ENCODE data around the gene SLC9A8.
"Not testable (repeated sequence)": the region's sequence is repeated elsewhere in the genome, so short reads cannot be mapped to it uniquely, and the experiment has no call there.

Gene SLC9A8

DNA sequence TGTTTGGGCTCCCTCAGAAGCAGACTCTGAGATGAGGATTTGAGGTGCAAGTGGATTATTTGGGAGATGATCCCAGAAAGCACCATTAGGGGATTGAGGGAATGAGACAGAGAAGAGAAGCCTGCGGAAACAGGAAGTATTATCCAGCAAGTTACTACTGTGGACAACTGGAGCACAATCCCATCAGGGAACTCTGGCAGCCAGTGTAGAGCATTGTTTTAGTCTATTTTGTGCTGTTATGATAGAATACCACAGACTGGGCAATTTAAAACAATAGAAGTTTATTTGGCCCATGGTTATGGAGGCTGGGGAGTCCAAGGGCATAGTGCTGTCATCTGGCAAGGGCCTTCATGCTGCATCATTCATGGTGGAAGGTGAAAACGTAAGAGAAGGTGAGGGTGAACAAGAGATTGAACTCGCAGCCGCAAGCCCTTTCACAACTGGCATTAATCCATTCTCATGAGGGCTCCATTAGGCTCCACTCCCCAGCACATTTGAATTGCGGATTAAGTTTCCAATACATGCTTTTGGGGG is 43.5 kb upstream of the SLC9A8 start:
- H3K27ac ChIP-seq = no peak overlapping the region

DNA sequence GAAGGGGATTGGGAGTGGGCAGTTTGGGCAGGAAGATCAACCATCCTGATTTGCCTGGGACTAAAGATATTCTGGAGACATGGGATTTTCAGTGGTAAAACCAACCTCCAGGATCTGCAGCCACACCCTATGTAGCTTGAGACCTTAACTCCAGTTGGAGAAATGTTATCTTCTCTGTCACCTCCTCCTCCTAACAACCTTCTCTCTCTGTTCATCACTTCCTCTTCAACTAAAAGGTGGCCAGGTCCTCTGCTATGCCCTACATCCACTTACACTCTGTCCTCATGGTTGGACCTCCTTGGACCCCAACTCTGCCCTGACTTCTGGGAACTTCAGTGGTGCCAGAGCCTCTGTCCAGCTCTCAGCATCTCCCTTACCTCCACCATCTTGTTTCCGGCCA is 42.0 kb upstream of the SLC9A8 start:
- H3K27ac ChIP-seq = no peak overlapping the region
- TF ChIP-seq ZFX (IDR thresholded peaks at IDR 0.05) = no peak
- TF ChIP-seq, protein P1, sequence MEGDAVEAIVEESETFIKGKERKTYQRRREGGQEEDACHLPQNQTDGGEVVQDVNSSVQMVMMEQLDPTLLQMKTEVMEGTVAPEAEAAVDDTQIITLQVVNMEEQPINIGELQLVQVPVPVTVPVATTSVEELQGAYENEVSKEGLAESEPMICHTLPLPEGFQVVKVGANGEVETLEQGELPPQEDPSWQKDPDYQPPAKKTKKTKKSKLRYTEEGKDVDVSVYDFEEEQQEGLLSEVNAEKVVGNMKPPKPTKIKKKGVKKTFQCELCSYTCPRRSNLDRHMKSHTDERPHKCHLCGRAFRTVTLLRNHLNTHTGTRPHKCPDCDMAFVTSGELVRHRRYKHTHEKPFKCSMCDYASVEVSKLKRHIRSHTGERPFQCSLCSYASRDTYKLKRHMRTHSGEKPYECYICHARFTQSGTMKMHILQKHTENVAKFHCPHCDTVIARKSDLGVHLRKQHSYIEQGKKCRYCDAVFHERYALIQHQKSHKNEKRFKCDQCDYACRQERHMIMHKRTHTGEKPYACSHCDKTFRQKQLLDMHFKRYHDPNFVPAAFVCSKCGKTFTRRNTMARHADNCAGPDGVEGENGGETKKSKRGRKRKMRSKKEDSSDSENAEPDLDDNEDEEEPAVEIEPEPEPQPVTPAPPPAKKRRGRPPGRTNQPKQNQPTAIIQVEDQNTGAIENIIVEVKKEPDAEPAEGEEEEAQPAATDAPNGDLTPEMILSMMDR (conservative IDR thresholded peaks at IDR 0.05) = no peak

More for the DNA sequence above, 43.5 kb upstream of the SLC9A8 start:
- TF ChIP-seq, protein P1 (conservative IDR thresholded peaks at IDR 0.05) = no peak
- no peak for TF ChIP-seq ZFX (IDR thresholded peaks at IDR 0.05)

DNA sequence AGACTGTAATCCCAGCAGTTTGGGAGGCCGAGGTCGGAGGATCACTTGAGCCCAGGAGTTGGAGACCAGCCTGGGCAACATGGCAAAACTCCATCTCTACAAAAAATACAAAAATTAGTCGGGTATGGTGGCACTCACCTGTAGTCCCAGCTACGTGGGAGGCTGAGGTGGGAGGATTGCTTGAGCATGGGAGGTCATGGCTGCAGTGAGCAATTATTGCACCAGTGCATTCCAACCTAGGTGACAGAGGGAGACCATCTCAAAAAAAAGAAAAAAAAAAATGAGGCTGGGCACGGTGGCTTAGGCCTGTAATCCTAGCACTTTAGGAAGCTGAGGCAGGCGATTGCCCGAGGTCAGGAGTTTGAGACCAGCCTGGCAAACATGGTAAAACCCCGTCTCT is 38.4 kb upstream of the SLC9A8 start:
- not testable (repeated sequence) for H3K27ac ChIP-seq

DNA sequence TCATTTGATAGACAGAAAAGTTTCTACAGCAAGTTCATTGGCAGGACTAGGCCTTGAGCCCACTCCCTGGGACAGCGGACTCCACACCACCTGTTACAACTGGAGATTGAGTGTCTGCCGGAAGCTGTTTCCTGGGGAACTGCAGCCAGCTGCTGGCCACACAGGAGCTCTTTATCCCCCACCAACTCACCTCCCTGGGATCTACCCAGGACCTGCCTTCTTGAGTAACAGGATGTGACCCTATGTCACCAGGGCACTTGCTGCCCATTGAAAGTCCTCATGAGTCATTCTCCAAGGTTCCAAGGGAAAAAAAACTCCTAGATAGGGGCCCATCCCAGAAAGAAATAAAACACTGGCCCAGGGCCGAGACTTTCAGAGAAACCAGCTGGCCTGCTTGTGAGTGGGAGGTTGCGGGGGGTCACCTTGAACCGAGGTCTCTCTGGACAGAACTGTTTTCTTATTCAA is 37.4 kb upstream of the SLC9A8 start:
- no peak overlapping the region for H3K27ac ChIP-seq
- TF ChIP-seq, protein P1 (conservative IDR thresholded peaks at IDR 0.05) = no peak
- TF ChIP-seq ZFX (IDR thresholded peaks at IDR 0.05) = no peak

DNA sequence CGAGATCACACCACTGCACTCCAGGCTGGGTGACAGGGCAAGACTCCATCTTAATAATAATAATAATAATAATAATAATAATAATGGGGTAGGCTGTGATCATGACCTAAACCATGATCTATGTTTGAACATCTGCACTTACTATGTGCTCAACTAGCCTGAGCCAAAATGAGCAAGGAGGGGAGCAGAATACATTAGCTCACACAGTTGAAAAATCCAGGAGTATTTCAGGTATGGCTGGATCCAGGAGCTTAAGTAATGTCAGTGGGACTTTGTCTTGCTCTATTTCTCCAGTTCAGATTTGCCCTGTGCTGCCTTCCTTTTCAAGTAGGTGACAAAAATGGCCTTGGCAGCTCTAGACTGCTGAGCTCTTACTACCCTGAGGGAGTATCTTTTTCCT is 32.7 kb upstream of the SLC9A8 start:
- no peak overlapping the region for H3K27ac ChIP-seq

DNA sequence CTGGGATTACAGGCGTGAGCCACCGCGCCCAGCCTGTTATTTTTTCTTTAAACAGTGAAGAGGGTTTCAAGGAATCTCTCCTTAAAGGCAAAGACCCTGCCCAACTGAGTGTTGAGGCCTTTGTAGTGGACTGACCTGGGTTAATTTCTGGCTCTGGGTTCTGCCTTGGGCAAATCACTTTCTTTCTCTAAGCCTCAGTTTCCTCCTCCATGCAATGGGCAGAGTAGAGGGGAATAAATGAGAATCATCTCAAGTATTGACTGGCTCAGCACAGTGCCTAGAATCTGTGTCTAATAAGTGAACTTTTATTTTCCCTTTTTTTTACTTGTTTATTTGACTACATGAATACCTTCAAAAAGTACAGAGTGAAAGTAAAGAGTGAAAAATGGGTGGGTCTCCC is 31.0 kb upstream of the SLC9A8 start:
- TF ChIP-seq, protein P1 (conservative IDR thresholded peaks at IDR 0.05) = no peak
- TF ChIP-seq ZFX (IDR thresholded peaks at IDR 0.05) = no peak
- no peak overlapping the region for H3K27ac ChIP-seq

More for the DNA sequence above, 32.7 kb upstream of the SLC9A8 start:
- TF ChIP-seq, protein P1 (conservative IDR thresholded peaks at IDR 0.05) = no peak
- no peak for TF ChIP-seq ZFX (IDR thresholded peaks at IDR 0.05)

DNA sequence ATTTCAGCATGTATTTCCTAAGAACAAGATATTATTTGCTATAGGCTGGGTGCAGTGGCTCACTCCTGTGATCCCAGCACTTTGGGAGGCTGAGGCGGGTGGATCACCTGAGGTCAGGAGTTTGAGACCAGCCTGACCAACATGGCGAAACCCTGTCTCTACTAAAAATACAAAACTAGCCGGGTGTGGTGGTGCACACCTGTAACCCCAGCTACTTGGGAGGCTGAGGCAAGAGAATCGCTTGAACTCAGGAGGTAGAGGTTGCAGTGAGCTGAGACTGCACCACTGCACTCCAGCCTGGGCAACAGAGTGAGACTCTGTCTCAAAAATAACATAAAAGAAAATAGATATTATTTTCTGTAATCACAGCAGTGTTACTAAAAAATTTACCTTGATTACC is 30.2 kb upstream of the SLC9A8 start:
- H3K27ac ChIP-seq = not testable (repeated sequence)

DNA sequence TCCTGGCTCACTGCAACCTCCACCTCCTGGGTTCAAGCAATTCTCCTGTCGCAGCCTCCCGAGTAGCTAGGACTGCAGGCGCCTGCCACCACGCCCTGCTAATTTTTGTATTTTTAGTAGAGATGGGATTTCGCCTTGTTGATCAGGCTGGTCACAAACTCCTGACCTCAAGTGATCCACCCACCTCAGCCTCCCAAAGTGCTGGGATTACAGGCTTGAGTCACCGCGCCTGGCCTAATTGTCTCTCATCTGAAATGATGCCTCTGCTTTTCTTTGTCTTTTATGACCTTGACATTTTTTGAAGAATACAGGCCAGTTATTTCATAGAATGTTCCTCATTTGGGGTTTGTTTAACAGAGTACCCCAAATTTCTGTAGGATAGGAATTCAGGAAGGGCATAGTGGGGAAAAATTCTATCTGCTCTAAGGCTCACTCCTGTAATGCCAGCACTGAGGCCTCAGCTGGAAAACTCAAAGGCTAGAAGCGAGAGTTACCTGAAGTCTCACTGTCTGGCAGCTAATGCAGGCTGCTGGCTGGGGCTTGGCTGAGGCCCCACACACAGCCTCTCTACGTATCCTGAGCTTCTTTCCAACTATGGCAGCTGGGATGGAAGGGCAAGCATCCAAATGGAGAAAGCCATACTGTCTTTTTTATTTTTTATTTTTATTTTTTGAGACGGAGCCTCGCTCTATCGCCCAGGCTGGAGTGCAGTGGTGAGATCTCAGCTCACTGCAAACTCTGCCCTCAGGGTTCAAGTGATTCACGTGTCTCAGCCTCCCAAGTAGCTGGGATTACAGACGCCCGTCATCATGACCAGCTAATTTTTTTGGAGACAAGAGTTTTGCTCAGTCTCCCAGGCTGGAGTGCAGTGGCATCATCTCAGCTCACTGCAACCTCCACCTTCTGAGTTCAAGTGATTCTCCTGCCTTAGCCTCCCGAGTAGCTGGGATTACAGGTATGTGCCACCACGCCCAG is 29.3 kb upstream of the SLC9A8 start:
- not testable (repeated sequence) for H3K27ac ChIP-seq

DNA sequence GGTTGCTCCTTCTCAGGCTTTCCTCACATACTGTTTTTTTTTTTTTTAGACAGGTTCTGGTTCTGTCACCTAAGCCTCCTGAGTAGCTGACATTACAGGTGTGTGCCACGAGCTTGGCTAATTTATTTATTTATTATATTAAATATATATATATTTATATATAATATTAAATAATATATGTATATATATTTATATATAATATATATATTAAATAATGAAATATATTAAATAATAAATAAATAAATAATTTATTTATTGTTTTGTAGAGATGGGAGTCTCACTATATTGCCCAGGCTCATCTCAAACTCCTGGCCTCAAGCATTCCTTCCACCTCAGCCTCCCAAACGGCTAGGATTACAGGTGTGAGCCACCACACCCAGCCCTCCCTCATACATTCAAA is 28.3 kb upstream of the SLC9A8 start:
- TF ChIP-seq, protein P1 (conservative IDR thresholded peaks at IDR 0.05) = no peak
- TF ChIP-seq ZFX (IDR thresholded peaks at IDR 0.05) = no peak
- H3K27ac ChIP-seq = no peak overlapping the region
